GM19438 (cell line): ENCODE measurements around the gene TTC22.
"Not testable (repeated sequence)": the region's sequence is repeated elsewhere in the genome, so short reads cannot be mapped to it uniquely, and the experiment has no call there.

Source experiments
- ATAC-seq: cut with Tn5 transposase; IDR thresholded peaks from one replicate; pipeline ENCODE4 v1.9.1; 2021; ENCODE audit warnings: low read depth; ENCODE audit not compliant: unreplicated experiment

The TTC22 gene

DNA sequence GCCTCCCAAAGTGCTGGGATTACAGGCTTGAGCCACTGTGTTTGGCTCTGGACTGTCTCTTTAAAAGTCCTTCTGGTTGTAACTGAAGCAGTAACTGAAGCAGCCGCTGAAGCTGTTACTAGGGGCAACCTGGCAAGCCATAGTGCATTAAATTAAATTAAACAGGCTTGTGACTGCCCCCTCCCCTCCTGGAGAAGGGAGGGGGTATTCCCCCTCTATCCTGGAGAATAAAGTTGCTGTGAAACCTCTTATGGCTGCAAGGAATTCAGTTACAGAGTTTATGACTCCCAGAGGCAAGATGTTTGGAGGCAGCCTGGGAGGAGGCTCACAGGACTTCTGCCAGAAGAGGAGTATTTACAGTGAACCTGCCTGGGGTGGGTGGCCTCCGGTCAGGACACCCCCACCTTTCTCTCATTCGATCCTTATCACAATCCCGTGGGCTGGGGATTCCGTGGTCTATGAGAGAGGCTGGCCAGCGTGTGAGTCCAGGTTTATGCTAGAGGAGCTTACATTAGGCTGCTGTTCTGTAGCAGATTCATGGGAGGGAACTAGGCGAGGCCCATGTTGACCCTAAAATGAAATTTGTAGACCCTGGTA lies 8.3 kb downstream of the TTC22 start:
- ATAC-seq: no peak

DNA sequence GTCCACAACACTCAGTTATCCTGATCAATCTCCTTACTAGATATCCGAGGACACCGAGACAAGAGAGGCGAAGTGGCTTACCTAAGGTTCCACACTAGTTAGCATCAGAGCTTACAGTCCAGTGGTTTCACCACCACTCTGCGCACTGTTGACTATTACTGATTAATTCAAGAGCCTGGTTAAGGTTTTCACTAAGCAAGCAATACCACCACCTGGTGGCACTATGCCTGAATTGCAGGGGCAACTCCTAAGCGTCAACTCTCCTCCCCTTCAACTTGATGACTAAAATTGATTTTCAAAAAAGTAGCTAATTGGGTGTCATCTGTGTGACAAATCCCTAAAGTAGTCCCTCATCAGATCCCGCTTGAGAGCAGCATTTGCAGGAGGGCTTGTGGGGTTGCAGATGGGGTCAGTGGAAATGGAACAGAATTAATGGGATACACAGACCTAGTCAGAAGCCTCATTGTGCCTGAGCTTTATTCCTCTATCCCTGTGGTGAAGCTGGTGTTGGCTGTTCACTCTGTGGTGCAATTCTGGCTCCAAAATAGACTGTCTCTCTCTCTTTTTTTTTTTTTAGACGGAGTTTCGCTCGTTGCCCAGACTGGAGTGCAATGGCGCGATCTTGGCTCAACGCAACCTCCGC lies 9.1 kb downstream of the TTC22 start:
- ATAC-seq: no peak

DNA sequence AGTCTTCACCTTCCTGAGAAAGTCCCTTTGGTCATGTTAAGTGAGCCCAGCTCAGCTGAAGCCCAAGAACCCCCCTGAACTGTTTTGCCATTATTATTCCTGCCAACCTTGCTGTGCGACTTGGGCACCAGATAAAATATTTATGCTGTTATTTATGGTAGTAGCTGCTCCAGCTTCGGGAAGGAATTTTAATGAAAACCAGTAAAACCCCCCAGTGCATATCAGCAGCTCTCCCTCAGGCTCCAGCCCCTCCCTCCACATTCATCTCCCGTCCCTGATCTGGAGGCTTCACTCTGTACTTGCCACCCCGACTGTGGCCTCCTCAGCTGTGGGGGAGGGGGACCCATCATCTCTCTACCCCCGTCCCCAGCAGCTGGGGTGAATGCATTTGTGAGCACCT lies 12.7 kb downstream of the TTC22 start:
- ATAC-seq: no peak

DNA sequence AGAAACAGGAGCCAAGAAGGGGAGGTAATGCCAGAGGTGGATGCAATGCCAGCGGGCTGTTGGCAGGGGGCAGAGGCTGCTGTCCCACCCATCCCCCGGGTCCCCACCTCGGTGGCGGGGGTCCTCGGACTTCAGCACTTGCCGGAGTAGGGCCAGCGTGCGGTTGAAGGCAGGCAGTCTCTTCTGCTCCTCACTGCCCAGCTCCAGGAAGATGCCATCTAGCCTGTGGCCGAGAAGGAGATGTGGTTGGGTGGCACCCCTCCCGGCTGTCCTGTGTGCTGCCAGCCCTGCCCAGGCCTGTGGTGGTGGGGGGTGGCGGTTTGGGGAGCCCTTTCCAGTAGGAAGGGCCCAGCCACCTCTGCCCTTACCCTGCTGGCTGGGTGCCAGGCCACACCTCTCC lies 13.5 kb downstream of the TTC22 start:
- ATAC-seq: no peak

DNA sequence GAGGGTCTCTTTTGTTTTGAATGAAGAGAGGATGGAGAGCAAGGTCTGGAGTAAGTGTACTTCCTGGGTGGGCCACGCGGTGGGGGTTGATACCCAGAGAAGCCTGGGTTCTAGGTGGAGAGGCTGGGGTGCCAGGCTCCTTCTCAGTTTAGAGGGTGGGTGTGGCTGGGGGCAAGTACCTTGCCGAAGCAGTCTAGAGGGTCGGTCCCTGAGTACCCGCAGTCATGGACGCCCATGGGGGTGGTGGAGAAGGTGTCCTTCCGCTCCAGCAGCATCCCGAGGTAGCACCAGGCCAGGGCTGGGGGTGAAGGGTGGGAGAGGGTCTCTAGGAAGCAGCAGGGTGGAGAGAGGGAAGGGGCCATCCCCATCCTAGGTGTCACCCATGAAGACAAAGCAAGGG lies 14.3 kb downstream of the TTC22 start:
- ATAC-seq: no peak

DNA sequence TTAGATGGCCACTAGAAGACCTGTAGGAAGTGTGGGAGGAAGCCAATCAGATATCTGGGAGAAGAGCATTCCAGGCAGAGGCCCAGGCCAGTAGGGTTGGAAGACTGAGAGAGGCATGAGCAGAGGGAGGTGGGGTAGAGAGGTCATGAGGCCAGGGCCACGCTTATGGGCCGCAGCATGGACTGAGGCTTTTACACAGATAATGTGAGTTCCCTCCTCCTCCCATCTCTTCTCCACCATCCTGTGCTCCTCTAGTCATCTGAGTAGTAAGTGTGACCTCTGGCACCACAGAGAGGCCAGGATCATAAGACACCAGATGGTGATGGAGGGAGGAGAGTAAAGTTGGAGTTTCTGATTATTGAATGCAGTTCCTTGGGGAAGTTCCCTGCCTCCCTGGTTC lies 17.1 kb downstream of the TTC22 start:
- no peak for ATAC-seq

DNA sequence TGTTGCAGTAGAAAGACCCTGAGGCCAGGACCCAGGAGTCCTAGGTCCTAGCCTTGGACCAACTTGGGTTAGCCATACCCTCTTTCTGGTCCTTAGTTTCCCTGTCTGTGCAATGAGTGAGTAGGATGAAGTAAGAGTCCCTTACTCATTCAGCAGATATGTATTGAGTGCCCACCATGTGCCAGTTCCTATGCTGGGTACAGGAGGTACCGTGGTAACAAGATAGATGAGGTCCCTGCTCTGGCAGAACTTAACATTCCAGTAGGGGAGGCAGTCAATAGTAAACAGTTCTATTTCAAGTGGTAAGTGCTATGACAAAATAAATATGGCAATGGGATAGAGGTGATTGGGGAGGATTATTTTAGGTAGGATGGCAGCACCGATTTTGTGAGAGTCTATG lies 18.5 kb downstream of the TTC22 start:
- ATAC-seq: no peak

DNA sequence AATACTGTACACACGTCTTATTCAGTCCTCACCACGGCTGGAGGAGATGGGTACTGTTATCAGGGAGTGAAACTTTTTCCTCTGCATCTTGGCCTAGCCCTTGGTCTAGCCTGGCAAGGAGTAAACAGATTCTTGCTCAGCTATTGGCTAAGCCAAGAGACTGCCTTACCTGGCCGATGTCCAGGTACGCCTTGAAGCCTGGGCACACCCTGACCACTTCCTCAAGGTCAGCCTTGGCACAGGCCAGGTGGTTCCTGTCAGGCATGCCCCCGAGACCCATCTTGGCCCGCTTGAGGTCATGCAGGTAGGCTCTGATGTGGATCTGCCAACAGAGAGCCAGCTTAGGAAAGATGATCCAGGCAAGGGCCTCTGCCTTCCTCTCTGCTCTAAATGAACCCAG lies 19.0 kb downstream of the TTC22 start:
- no peak for ATAC-seq

DNA sequence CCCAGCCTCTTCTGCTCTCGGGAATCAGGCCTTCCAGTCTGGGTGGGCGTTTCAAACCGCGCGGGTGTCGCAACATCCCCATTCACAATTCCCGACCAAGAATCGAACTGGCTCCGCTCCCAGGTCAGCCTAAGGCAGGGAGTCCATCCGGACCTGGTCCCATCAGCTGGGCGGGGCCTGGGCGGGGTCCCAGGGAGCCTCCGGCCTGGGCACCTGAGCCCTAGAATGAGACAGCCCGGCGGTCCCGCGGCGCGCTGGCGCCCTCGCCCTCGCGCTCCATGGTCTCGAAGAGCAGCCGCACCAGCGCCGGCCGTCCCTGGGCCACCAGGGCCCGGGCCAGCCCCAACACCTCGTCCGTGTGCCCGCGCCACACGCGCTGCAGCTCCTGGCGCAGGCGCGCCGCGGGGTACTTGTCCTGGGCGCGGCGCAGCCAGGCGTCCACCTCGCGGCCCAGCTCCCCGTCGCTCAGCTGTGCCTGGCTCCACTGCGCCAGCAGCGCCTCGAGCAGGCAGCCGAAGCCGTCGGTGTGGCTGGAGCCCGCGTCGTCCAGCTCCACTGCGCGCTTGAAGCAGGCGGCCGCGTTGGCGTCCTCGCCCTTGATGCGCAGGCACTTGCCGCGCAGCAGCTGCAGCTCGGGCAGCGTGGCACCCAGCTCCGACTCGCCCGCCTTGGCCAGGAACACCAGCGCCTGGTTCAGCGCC lies 19.9 kb downstream of the TTC22 start:
- ATAC-seq: no peak

DNA sequence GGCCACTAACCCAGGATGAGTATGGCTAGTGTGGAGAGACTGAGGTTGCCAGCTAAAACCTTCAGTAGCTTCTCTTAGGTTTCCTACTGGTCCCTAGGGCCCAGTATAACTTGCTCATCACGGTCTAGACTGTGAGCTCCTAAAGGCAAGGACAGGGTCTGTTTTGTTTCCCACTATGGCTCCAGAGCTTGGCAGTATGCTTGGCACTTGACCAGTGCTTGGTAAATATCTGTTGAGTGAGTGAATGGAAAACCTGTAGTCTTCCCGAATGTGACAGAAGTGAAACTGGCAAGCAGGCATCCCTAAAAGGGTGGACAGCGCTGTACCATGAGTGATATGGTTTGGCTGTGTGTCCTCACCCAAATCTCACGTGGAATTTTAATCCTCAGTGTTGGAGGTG lies 23.7 kb downstream of the TTC22 start:
- no peak for ATAC-seq

DNA sequence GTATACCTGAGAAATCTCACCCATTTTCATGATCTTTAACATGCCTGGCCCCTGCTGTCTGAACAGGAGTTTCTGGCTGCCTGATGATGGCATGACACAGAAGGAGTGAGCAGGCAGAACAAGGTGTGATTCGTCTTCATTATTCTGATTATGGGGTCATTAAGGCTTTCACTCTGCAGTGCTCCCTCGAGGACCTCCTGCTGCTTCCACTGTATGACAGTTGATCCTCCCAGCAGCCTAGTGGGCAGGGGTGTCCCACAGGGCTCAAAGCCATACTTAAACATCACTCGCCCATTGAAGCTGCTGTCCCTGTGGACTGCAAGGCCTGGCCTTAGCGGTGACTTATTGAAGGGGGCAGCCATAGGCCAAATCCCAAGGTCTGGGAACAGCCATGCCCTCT lies 24.1 kb downstream of the TTC22 start:
- no peak for ATAC-seq

DNA sequence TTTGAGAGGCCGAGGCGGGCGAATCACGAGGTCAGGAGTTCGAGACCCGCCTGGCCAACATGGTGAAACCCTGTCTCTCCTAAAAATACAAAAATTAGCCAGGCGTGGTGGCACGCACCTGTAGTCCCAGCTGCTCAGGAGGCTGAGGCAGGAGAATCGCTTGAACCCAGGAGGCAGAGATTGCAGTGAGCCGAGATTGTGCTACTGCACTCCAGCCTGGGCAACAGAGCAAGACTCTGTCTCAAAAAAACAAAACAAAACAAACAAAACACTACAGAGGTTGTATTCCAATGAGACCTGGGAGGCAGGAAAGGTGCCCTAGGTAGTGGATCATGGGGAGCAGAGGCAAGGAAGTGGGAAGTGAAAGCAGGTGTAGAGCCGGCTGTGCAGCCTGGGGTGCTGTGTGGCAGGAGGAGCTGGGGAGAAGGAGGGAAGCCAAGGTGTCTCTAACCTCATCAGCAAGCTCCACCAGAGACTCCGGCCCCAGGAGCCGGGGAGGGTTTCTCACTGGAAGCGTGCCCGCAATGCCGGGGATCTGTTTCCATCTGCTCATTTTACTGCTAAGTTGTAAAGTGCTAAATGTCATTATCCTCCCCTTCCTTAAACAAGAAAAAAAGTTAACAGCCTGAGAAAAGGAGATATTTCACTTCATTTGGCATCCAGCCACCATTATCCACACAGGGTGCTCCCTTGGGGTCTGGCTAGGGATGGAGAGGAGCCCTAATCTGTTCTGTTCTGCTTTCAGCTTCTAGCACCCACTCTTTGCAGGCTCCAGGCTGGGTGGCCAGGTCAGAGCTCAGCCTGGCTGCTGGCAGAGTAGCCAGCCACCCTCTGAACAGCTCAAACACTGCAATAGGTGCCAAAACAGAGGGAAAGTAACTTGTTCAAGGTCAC lies 25.0 kb downstream of the TTC22 start:
- not testable (repeated sequence) for ATAC-seq

DNA sequence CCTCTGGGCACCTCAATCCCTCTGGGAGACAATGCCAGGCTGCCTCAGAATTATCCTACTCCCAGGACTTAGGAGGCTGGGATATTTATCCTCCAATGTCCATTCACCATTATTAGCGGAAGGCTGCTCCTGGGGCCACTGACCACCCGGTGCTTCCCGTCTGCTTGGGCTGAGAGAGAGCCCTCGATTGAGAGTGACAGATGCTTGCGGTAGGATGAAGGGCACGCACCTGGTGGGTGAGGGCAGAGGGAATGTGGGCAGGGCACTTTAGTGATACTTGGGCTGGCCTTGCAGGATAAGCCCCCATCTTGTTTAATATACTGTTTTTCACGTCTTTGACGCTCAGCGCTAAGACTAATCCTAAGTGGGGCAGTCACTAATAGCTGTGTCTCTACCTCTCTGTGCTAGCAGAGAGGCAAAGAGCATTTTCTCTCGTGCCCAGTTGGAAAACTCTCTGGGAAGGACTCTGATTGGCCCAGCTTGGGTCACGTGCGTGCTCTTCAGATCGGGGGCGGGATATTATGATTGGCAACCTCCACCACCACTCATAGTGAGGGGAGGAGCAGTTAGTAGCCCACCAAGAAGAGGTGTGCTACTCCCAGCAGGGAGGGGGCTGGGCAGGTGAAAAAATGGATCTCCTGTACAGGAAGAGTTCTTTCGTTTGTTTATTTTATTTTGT lies 26.2 kb downstream of the TTC22 start:
- ATAC-seq: no peak

DNA sequence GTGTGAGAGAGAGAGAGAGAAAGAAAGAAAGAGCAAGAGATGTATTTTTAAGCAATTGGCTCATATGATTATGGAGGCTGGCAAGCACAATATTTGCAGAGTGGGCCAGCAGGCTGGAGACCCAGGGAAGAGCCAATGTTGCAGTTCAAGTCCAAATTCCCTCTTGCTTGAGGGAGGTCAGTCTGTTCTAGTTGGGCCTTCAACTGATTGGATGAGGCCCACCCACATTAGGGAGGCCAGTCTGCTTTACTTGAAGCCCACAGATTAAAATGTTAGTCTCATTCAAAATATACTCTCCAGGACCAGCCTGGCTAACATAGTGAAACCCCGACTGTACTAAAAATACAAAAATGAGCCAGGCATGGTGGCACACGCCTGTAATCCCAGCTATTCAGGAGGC lies 28.2 kb downstream of the TTC22 start:
- ATAC-seq: no peak

DNA sequence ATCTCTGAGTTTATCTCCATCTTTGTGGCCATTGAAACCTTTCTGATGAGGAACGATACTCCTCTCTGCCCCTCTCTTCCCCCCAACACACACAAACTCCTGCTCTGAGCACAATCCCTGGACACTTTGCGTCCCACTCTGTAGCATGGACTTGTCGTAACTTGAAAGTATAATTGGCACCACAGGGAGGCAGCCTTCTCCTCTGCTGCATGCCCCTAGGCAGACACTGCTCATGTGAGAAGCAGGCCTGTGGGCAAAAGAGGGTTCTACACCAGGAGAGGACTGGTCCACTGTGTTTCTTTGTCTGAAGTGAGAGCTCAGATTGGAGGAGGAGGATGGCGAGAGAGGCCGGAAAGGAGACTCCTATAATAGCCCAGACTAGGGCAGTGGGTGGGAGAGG lies 33.0 kb downstream of the TTC22 start:
- ATAC-seq: no peak

DNA sequence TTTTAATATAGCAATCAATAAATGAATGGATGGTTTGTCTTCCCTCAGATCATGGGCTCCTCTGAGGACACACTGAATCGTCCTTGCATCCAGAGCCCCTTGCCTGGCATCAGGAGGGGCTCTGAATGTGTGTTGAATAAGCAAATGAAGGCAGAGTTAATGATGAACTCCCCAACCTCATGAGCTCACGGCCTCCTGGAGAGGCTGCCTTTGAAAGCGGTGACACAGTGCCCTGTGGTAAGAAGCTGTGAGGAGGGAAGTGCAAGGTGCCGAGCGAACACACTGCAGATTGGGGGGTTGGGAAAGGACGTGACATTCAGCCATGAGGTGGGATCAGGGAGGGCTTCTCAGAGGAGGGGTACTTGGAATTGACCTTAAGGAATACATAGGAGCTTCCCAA lies 33.6 kb downstream of the TTC22 start:
- no peak for ATAC-seq

DNA sequence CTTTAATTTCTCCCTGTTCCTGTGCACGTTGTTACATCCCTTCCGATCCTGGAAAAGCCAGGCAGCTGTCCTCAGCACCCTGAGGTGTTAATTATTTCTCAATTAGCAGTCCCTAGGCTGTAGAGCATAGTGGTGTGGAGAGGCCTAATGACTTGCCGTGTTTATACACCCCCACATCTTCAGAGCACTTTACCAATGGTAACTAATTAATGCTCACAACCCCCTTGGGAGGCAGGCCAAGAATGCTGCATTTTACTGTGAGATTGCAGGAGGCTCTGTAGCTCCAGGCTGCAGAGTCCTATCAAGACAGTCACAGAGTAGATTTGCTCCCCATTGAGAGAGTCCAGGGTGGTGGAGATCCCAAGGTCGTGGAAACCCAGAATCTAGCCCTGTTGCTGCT lies 34.4 kb downstream of the TTC22 start:
- ATAC-seq: no peak

DNA sequence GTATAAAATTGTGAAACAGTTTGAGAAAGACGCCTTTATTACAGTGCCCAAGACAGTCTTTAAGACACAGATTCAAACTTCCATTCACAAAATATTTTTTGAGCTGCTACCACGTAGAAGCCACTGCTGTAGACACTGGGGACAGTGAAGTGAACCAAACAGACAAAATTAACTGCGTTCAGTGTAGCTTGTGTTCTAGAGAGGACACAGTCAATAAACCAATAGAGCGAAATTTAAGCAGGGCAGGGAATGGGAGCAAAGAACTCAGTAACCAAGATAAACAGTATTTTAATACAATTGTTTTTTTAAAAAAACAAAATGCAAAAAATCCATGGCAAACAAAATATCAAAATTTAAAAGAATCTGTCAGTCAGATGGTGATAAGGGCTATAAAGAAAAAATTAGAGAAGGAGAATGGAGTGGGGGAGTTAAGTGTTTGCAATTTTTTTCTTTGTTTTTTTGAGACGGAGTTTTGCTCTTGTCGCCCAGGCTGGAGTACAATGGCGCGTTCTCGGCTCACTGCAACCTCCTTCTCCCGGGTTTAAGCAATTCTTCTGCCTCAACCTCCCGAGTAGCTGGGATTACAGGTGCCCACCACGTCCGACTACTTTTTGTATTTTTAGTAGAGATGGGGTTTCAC lies 36.1 kb downstream of the TTC22 start:
- ATAC-seq: peak; percentile 3

DNA sequence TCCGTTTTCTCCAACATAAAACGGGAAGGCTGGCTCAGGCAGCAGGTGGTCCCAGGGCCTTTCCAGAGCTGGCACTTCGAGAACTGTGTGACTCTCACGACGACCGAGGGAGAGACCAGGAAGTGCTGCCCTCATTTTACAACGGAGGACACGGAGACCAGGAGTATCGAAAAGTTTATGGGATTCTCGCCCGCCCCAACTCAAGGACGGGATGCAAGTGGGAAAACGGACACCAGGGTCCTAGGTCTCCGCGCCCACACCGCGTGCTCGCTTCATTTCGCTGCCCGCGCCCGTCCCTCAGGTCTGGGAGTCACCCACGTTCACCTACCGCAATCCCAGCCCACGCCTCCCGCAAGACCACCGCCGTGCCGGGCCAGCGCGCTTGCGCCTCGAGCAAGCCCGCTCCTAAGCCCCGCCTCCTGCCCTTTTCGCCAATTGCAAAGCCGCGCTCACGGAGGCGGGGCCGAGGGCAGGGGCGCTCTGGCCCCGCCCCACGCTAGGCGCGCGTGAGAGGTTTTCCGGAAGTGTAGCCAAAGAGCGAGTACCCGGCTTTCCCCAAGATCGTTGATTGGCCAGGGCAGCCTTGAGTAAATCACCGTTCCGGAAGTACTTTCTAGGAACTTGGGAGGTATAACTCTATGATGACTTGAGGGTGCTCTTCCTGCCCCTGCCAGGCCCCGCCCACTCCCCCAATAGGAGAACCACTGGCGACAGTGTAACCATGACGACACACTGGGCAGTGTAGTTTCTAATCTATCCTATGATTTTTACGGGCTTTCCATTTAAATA lies 36.8 kb downstream of the TTC22 start, which contains the start of gene PARS2:
Gene PARS2, minus strand, starts transcription at position 391 of the 789 bp plus-strand sequence. CDS start 5,362 bp downstream, outside the sequence.
- ATAC-seq: peak; percentile 97
